ENCODE results near the gene ASPDH.

ASPDH gene

GRCh38 chr19:50516456-50516855, 2.7 kb upstream of the ASPDH start:
- DNase-seq (ENCODE audit: extremely low read depth in 1 of 2, low read depth in 1 of 2) = no peak

- no peak for DNase-seq (ENCODE audit: extremely low read depth in 1 of 2, low read depth in 1 of 2)
Measured at GRCh38 chr19:50515168-50515561, 1.5 kb upstream of the ASPDH start.

GRCh38 chr19:50514346-50515167, 844 bp upstream of the ASPDH start:
- DNase-seq (ENCODE audit: extremely low read depth in 1 of 2, low read depth in 1 of 2) = no peak

GRCh38 chr19:50512999-50513745, 541 bp downstream of the ASPDH start:
- no peak for DNase-seq (ENCODE audit: extremely low read depth in 1 of 2, low read depth in 1 of 2)

- DNase-seq (ENCODE audit: extremely low read depth in 1 of 2, low read depth in 1 of 2) = no peak
Measured at GRCh38 chr19:50512112-50512998, 1.4 kb downstream of the ASPDH start.

GRCh38 chr19:50511069-50511822, 2.5 kb downstream of the ASPDH start, which contains the start of gene JOSD2:
Gene JOSD2, minus strand, starts transcription at chr19:50511191. Its CDS starts 760 bp downstream, at chr19:50510431.
- peak; percentile 92 to 98 for DNase-seq (ENCODE audit: extremely low read depth in 1 of 2, low read depth in 1 of 2)

- DNase-seq (ENCODE audit: extremely low read depth in 1 of 2, low read depth in 1 of 2) = no peak
Measured at GRCh38 chr19:50510700-50511068, 3.0 kb downstream of the ASPDH start.

- DNase-seq (ENCODE audit: extremely low read depth in 1 of 2, low read depth in 1 of 2) = no peak
Measured at GRCh38 chr19:50510121-50510670, 3.5 kb downstream of the ASPDH start.

- no peak for DNase-seq (ENCODE audit: extremely low read depth in 1 of 2, low read depth in 1 of 2)
Measured at GRCh38 chr19:50509366-50509765, 4.3 kb downstream of the ASPDH start.

- DNase-seq (ENCODE audit: extremely low read depth in 1 of 2, low read depth in 1 of 2) = no peak
Measured at GRCh38 chr19:50508843-50509190, 4.9 kb downstream of the ASPDH start.

GRCh38 chr19:50507376-50507775, 6.3 kb downstream of the ASPDH start:
- DNase-seq (ENCODE audit: extremely low read depth in 1 of 2, low read depth in 1 of 2) = no peak

GRCh38 chr19:50506700-50507099, 7.0 kb downstream of the ASPDH start:
- no peak for DNase-seq (ENCODE audit: extremely low read depth in 1 of 2, low read depth in 1 of 2)

- no peak for DNase-seq (ENCODE audit: extremely low read depth in 1 of 2, low read depth in 1 of 2)
Measured at GRCh38 chr19:50505856-50506611, 7.7 kb downstream of the ASPDH start.

- DNase-seq (ENCODE audit: extremely low read depth in 1 of 2, low read depth in 1 of 2) = no peak
Measured at GRCh38 chr19:50501568-50502475, 11.9 kb downstream of the ASPDH start.

GRCh38 chr19:50501186-50501567, 12.5 kb downstream of the ASPDH start:
- DNase-seq (ENCODE audit: extremely low read depth in 1 of 2, low read depth in 1 of 2) = no peak

GRCh38 chr19:50500753-50501151, 13.0 kb downstream of the ASPDH start:
- DNase-seq (ENCODE audit: extremely low read depth in 1 of 2, low read depth in 1 of 2) = no peak

- no peak for DNase-seq (ENCODE audit: extremely low read depth in 1 of 2, low read depth in 1 of 2)
Measured at GRCh38 chr19:50500060-50500752, 13.5 kb downstream of the ASPDH start.
